Naive thymus-derived CD8-positive, alpha-beta T cell (primary cell): Measurements from ENCODE around the gene CYB5A. TPM values are rescaled to one million over a fixed set of nuclear protein-coding genes. Genes with fewer than 3 reads are reported as not detected.

Experiments used
- ATAC-seq, 2 donors: fragments of 150-1000 bp; cut with Tn5 transposase in 1 of 2; sonication (Bioruptor Pico), chemical (Tn5 transposase) in 1 of 2; 1 replicate in 1 of 2; 2 replicates in 1 of 2; pipeline ENCODE4 v1.10.0; 2021; ENCODE audit warnings: mild to moderate bottlenecking in 2 of 2, moderate library complexity in 2 of 2
- POLR2A ChIA-PET: fragments of 350-600 bp; sonication (Branson Sonifier 250); formaldehyde crosslinking; loops from one replicate; lab custom pipeline; 2021; ENCODE audit warnings: antibody characterized with exemption; lab: Charles Lee
- DNase-seq, 10 donors: peaks; one replicate each; pipeline versions ENCODE4 v3.0.0 to v3.0.0-alpha.2; 2020 to 2022
- H3K27ac Mint-ChIP-seq, 10 donors: one replicate each; pipeline ENCODE4 v1.8.0; 2020 to 2022; ENCODE audit warnings: mild to moderate bottlenecking in 10 of 10, mixed read lengths in 10 of 10, moderate library complexity in 4 of 10, inconsistent platforms in 1 of 10
- H3K27me3 Mint-ChIP-seq, 5 donors: one replicate each; pipeline ENCODE4 v1.8.0; 2021 to 2022; ENCODE audit warnings: mixed read lengths in 5 of 5
- H3K36me3 Mint-ChIP-seq, 3 donors: one replicate each; pipeline ENCODE4 v1.8.0; 2020 to 2022; ENCODE audit warnings: mixed read lengths in 3 of 3, mild to moderate bottlenecking in 2 of 3, inconsistent platforms in 1 of 3
- H3K4me1 Mint-ChIP-seq, 4 donors: one replicate each; pipeline ENCODE4 v1.8.0; 2021 to 2022; ENCODE audit warnings: mixed read lengths in 4 of 4
- H3K4me3 Mint-ChIP-seq, 10 donors: one replicate each; pipeline ENCODE4 v1.8.0; 2020 to 2022; ENCODE audit warnings: mild to moderate bottlenecking in 10 of 10, mixed read lengths in 10 of 10, moderate library complexity in 6 of 10, inconsistent platforms in 1 of 10
- H3K9me3 Mint-ChIP-seq, 9 donors: one replicate each; pipeline ENCODE4 v1.8.0; 2020 to 2022; ENCODE audit warnings: mixed read lengths in 9 of 9, mild to moderate bottlenecking in 3 of 9, inconsistent platforms in 1 of 9, moderate library complexity in 1 of 9
- polyA plus RNA-seq, 3 donors: library from polyadenylated mRNA; unstranded; fragments of 300-500 nt; fragmentation: Illumina TruSeq; gene quantifications; one replicate each; pipeline ENCODE4 v1.2.3, GENCODE V29; 2021
- total RNA-seq, 8 experiments: library from RNA in 2 of 8; stranded (reverse) in 2 of 8; gene quantifications; one replicate each; pipeline ENCODE4 v1.2.3 and lab custom pipeline; 2021 to 2026

Gene CYB5A
- total and polyA plus RNA-seq, 5 experiments from 2014 or later = 42.3 to 101 (median 80.3) TPM

- H3K36me3 Mint-ChIP-seq = peaks cover 0 to 35% (median 10%) of the 10 kb centered on the region in 3 donors
- peaks cover 0 to 14% (median 0%) of the 10 kb centered on the region in 4 donors for H3K4me1 Mint-ChIP-seq
- peak overlapping the region in 1 of 10 donors; percentile 73 for H3K27ac Mint-ChIP-seq
- H3K27me3 Mint-ChIP-seq = no peaks in the 10 kb centered on the region
- ATAC-seq (no peak), DNase-seq (no peak)
- H3K9me3 Mint-ChIP-seq = no peaks in the 10 kb centered on the region
- no peak overlapping the region for H3K4me3 Mint-ChIP-seq
- POLR2A ChIA-PET = no interaction called here
Observed at GRCh38 chr18:74250131-74250530, 41.6 kb downstream of the CYB5A start.

DNA sequence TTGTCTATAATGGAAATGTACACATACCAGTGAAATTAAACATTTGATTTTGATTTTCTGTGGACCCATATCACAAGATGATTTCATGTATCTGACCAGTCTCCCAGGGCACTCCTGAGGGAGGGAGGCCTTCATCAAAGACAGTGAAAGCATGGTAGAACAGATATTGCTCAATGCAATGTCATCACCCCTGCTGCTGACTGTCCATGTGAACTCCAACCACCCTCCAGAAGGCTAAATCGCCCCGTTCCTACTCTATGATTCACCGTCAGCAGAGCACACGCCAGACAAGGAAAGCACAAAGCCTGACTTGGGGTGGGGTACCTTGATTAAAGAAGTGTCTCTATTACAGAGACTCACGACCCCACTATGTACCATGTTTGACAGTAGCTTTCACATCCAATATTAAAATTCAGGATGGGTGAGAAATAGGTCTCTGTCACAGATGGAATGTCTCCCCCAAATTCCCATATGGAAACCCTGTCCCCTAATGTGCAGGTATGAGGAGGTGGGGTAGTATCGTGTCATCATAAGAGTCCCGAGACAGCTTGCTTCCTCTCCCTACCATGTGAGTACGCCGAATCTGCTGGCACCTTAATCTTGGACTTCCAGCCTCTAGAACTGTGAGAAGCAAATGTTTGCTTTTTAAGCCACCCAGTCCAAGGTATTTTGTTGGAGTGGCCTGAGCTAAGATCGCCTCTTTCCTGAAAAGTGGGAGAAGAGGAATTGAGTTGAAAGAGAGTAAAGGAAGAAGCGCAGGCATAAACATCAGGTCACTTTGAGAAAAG lies 42.4 kb downstream of the CYB5A start:
- Mint-ChIP-seq H3K27ac (peak overlapping the region in 3 of 10 donors; percentile 32 to 73 (median 45)), H3K4me1 (peaks cover 0 to 15% (median 0%) of the 10 kb centered on the region in 4 donors), H3K4me3 (no peak overlapping the region), H3K36me3 (peaks cover 0 to 32% (median 8%) of the 10 kb centered on the region in 3 donors), H3K9me3 (no peaks in the 10 kb centered on the region), H3K27me3 (no peaks in the 10 kb centered on the region)
- DNase-seq (no peak), ATAC-seq (no peak)
- POLR2A ChIA-PET = no interaction called here

GRCh38 chr18:74248595-74248994 lies 43.2 kb downstream of the CYB5A start:
- Mint-ChIP-seq H3K4me3 (no peak overlapping the region), H3K36me3 (peaks cover 0 to 28% (median 8%) of the 10 kb centered on the region in 3 donors), H3K9me3 (no peaks in the 10 kb centered on the region), H3K4me1 (peaks cover 0 to 15% (median 0%) of the 10 kb centered on the region in 4 donors), H3K27ac (peak overlapping the region in 2 of 10 donors; percentile 23 to 43), H3K27me3 (peaks cover 0 to 2% (median 0%) of the 10 kb centered on the region in 5 donors)
- POLR2A ChIA-PET = no interaction called here
- no peak for DNase-seq
- no peak for ATAC-seq

DNA sequence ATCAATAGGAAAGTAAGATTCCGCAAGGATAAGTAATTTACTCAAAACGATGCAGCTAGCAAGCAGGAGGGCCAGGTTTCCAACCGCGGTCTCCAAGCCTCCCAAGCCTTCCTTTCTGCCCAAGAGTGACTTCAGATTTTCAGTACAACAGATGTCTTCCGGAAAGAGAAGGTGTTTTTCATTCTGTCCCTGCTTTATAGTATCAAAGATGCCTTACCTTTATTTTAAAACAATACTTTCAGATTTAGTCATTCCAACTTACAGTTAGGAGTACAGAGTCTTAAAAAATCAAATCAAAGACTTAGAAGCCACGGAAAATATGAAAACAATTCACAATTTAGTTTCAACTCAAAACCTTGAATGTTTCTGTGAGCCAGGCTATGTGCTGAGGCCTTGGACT lies 43.6 kb downstream of the CYB5A start:
- Mint-ChIP-seq H3K27ac (peak overlapping the region in 1 of 10 donors; percentile 23), H3K4me3 (no peak overlapping the region)
- DNase-seq = no peak

GRCh38 chr18:74244554-74244953 lies 47.2 kb downstream of the CYB5A start:
- POLR2A ChIA-PET = no interaction called here
- no peak for DNase-seq
- peaks cover 0 to 10% (median 0%) of the 10 kb centered on the region in 4 donors for H3K4me1 Mint-ChIP-seq
- peaks cover 0 to 10% (median 5%) of the 10 kb centered on the region in 5 donors for H3K27me3 Mint-ChIP-seq
- H3K36me3 Mint-ChIP-seq = no peaks in the 10 kb centered on the region
- no peak for ATAC-seq
- no peak overlapping the region for H3K27ac Mint-ChIP-seq
- H3K4me3 Mint-ChIP-seq = no peak overlapping the region
- H3K9me3 Mint-ChIP-seq = no peaks in the 10 kb centered on the region

More for the DNA sequence above, 43.6 kb downstream of the CYB5A start:
- H3K27me3 Mint-ChIP-seq = peaks cover 0 to 2% (median 0%) of the 10 kb centered on the region in 5 donors
- no peak for ATAC-seq
- peaks cover 0 to 24% (median 8%) of the 10 kb centered on the region in 3 donors for H3K36me3 Mint-ChIP-seq
- no peaks in the 10 kb centered on the region for H3K9me3 Mint-ChIP-seq
- POLR2A ChIA-PET = no interaction called here
- H3K4me1 Mint-ChIP-seq = peaks cover 0 to 15% (median 0%) of the 10 kb centered on the region in 4 donors

- POLR2A ChIA-PET = no interaction called here
- no peaks in the 10 kb centered on the region for H3K36me3 Mint-ChIP-seq
- DNase-seq = no peak
- ATAC-seq = no peak
- H3K4me1 Mint-ChIP-seq = peaks cover 0 to 2% (median 0%) of the 10 kb centered on the region in 4 donors
- no peak overlapping the region for H3K4me3 Mint-ChIP-seq
- H3K27me3 Mint-ChIP-seq = peaks cover 2 to 10% (median 5%) of the 10 kb centered on the region in 5 donors
- no peaks in the 10 kb centered on the region for H3K9me3 Mint-ChIP-seq
- no peak overlapping the region for H3K27ac Mint-ChIP-seq
Observed at GRCh38 chr18:74243127-74243526, 48.6 kb downstream of the CYB5A start.

DNA sequence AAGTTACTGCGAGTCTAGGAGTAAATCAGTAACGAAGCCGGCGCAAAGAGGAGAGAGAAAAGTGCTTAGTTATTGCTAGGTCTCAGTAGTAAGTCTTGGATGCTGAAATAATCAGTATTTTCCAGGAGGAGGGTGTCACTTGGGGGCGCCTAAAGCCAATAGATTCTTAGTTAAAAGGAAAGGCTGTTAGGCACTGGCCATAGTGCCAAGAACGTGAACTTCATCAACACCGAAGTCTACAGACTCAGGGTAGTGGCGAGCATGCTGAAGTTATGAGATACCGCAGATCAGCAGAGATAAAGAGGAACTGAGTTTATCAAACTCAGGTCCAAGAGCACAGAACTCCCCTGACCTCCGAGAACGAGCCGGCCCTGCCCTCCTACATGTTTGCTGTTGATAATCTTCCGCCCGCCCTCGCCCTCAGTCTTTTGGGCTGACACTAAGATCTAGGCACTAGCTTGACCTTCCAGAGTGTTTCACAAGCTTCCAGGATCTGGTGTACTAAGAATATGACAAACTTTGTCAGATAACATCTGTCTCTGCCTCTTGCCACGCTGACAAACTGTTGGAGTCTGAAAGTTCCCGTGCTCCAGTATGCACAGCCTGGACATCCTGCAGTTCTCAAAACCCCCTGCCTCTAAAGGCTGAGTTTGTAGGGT lies 49.2 kb downstream of the CYB5A start:
- ATAC-seq (no peak), DNase-seq (no peak)
- POLR2A ChIA-PET = interaction anchor here (0.6 kb wide), 1 partner anchor 13 kb away, joined by 3 read pairs; no protein-coding TSS in a partner anchor
- peaks cover 7 to 13% (median 8%) of the 10 kb centered on the region in 5 donors for H3K27me3 Mint-ChIP-seq
- no peaks in the 10 kb centered on the region for H3K9me3 Mint-ChIP-seq
- peak overlapping the region in 2 of 10 donors; percentile 17 to 72 for H3K27ac Mint-ChIP-seq
- no peaks in the 10 kb centered on the region for H3K36me3 Mint-ChIP-seq
- peaks cover 0 to 1% (median 0%) of the 10 kb centered on the region in 4 donors for H3K4me1 Mint-ChIP-seq
- H3K4me3 Mint-ChIP-seq = no peak overlapping the region

GRCh38 chr18:74241970-74242369 lies 49.8 kb downstream of the CYB5A start:
- no peak overlapping the region for H3K27ac Mint-ChIP-seq
- peaks cover 8 to 19% (median 14%) of the 10 kb centered on the region in 5 donors for H3K27me3 Mint-ChIP-seq
- H3K36me3 Mint-ChIP-seq = no peaks in the 10 kb centered on the region
- no peak overlapping the region for H3K4me3 Mint-ChIP-seq
- H3K9me3 Mint-ChIP-seq = no peaks in the 10 kb centered on the region
- POLR2A ChIA-PET = interaction anchor here (0.6 kb wide), 1 partner anchor 13 kb away, joined by 3 read pairs; no protein-coding TSS in a partner anchor
- DNase-seq (no peak), ATAC-seq (no peak)
- peaks cover 0 to 1% (median 0%) of the 10 kb centered on the region in 4 donors for H3K4me1 Mint-ChIP-seq

GRCh38 chr18:74241426-74241825 lies 50.3 kb downstream of the CYB5A start:
- no peak overlapping the region for H3K27ac Mint-ChIP-seq
- H3K36me3 Mint-ChIP-seq = no peaks in the 10 kb centered on the region
- POLR2A ChIA-PET = no interaction called here
- H3K9me3 Mint-ChIP-seq = no peaks in the 10 kb centered on the region
- peaks cover 0 to 1% (median 0%) of the 10 kb centered on the region in 4 donors for H3K4me1 Mint-ChIP-seq
- H3K4me3 Mint-ChIP-seq = no peak overlapping the region
- ATAC-seq (no peak), DNase-seq (no peak)
- H3K27me3 Mint-ChIP-seq = peaks cover 8 to 20% (median 15%) of the 10 kb centered on the region in 5 donors

DNA sequence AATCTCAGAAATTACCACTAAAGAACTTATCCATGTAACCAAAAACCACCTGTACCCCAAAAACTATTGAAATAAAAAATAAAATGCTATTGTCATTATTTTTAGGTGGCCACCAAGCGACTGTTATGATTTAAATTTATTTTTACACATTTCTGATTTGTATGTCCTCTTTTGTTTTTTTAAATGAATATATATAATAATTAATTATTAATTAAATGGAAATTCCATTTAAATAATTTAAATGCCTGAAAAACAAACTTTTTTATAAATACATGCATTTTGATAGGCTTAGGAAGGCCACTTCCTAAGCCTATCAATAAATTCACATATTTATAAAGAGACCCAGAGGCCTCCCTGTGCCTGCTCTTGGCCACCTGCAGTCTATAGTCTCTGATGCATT lies 52.2 kb downstream of the CYB5A start:
- Mint-ChIP-seq H3K4me3 (no peak overlapping the region), H3K36me3 (no peaks in the 10 kb centered on the region), H3K27ac (no peak overlapping the region), H3K4me1 (no peaks in the 10 kb centered on the region), H3K9me3 (no peaks in the 10 kb centered on the region), H3K27me3 (peaks cover 8 to 20% (median 15%) of the 10 kb centered on the region in 5 donors)
- ATAC-seq (no peak), DNase-seq (no peak)
- POLR2A ChIA-PET = no interaction called here

- DNase-seq (no peak), ATAC-seq (no peak)
- POLR2A ChIA-PET = no interaction called here
- H3K4me3 Mint-ChIP-seq = no peak overlapping the region
- no peaks in the 10 kb centered on the region for H3K36me3 Mint-ChIP-seq
- H3K27me3 Mint-ChIP-seq = peaks cover 3 to 15% (median 11%) of the 10 kb centered on the region in 5 donors
- H3K4me1 Mint-ChIP-seq = no peaks in the 10 kb centered on the region
- no peaks in the 10 kb centered on the region for H3K9me3 Mint-ChIP-seq
- H3K27ac Mint-ChIP-seq = no peak overlapping the region
Observed at GRCh38 chr18:74234326-74235171, 57.2 kb downstream of the CYB5A start.

DNA sequence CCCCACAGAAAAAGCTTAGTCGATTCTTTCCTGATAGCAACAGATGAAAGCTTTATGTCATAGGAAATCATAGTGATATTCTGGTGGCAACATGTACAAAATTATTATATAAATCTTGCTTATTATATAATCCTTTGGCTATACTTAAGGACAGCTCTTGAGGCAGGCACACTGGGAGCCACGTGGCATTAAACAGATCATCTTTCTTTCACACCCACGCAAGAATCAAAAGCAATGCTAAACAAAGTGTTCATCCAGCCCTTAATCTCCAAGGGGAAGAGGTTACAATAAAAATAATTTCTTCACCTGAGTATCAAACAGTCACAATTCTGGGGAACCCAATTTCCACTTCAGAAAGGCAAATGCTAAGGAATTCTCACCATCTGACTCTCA lies 57.8 kb downstream of the CYB5A start:
- Mint-ChIP-seq H3K4me3 (no peak overlapping the region), H3K4me1 (no peaks in the 10 kb centered on the region), H3K27me3 (peaks cover 3 to 15% (median 11%) of the 10 kb centered on the region in 5 donors), H3K9me3 (no peaks in the 10 kb centered on the region), H3K27ac (no peak overlapping the region), H3K36me3 (no peaks in the 10 kb centered on the region)
- ATAC-seq (no peak), DNase-seq (no peak)
- POLR2A ChIA-PET = no interaction called here
